ENCODE measurements around the gene ANP32E. TPM values are rescaled to one million over a fixed set of nuclear protein-coding genes. Genes with fewer than 3 reads are reported as not detected.

ANP32E gene
- total and polyA plus RNA-seq, 2 of the 13 experiments (the other 11 are each of a cell fraction or from before 2014, with no cell fraction given) = 10.3 to 53.0 TPM

GRCh38 chr1:150178548-150178947 lies 57.4 kb downstream of the ANP32E start:
- no peaks in the 10 kb centered on the region for H3K79me2 ChIP-seq (ENCODE audit: insufficient read depth, low read length)
- H3K4me1 ChIP-seq (ENCODE audit: insufficient read depth, low read length) = peaks cover 5% of the 10 kb centered on the region
- H3K4me3 ChIP-seq (replicated peaks in 1 of 3; ENCODE audit: insufficient read depth in 1 of 3, low read depth in 2 of 3, low read length in 3 of 3) = no peak overlapping the region
- H3K9ac ChIP-seq (ENCODE audit: insufficient read depth, low read depth, low read length) = no peak overlapping the region
- BruUV-seq (replicated peaks) = no TSS peak
- H3K9me3 ChIP-seq (ENCODE audit: low read length) = no peaks in the 10 kb centered on the region
- H4K20me1 ChIP-seq (ENCODE audit: insufficient read depth, low read length) = no peaks in the 10 kb centered on the region
- H3K27ac ChIP-seq (ENCODE audit: extremely low read length, insufficient read depth, low read length) = no peak overlapping the region
- H2AFZ ChIP-seq (ENCODE audit: low read length) = no peak overlapping the region
- H3K36me3 ChIP-seq (replicated peaks in 1 of 2; ENCODE audit: control insufficient read depth in 1 of 2, insufficient read depth in 2 of 2, low read length in 2 of 2) = no peaks in the 10 kb centered on the region
- 0 out of 5 replicates have a peak, but pooled peaks cover 0 to 5% of the 10 kb centered on the region in 2 experiments for H3K27me3 ChIP-seq (ENCODE audit: control insufficient read depth in 1 of 2, insufficient read depth in 2 of 2, low read length in 2 of 2)
- no peak for FAIRE-seq
- intact Hi-C loops (cut with micrococcal nuclease; ENCODE audit: unreplicated experiment) (no loop called here), in situ Hi-C loops (cut with HindIII; ENCODE audit: extremely low pct_ligation_motif_present, low pct_unique_long_range_greater_than_20kb) (no loop called here)
- DNase-seq (ENCODE audit: low spot score) = no peak
- ChIA-PET CTCF (ENCODE audit: low intra/inter-chr PET ratio, low total read pairs) (no interaction called here), POLR2A (no interaction called here)
- TF ChIP-seq, protein P1, sequence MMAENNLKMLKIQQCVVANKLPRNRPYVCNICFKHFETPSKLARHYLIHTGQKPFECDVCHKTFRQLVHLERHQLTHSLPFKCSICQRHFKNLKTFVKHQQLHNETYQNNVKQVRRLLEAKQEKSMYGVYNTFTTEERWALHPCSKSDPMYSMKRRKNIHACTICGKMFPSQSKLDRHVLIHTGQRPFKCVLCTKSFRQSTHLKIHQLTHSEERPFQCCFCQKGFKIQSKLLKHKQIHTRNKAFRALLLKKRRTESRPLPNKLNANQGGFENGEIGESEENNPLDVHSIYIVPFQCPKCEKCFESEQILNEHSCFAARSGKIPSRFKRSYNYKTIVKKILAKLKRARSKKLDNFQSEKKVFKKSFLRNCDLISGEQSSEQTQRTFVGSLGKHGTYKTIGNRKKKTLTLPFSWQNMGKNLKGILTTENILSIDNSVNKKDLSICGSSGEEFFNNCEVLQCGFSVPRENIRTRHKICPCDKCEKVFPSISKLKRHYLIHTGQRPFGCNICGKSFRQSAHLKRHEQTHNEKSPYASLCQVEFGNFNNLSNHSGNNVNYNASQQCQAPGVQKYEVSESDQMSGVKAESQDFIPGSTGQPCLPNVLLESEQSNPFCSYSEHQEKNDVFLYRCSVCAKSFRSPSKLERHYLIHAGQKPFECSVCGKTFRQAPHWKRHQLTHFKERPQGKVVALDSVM (CRISPR knock-in tag; IDR thresholded peaks at IDR 0.05) = 0 out of 2 replicates have a peak, but pooled peaks have one; percentile 36
- no peak for TF ChIP-seq ZHX1 (CRISPR knock-in tag; IDR thresholded peaks at IDR 0.05; ENCODE audit: low read depth)
- ATAC-seq = no peak
- H3K4me2 ChIP-seq (ENCODE audit: low read depth, low read length) = no peak overlapping the region

DNA sequence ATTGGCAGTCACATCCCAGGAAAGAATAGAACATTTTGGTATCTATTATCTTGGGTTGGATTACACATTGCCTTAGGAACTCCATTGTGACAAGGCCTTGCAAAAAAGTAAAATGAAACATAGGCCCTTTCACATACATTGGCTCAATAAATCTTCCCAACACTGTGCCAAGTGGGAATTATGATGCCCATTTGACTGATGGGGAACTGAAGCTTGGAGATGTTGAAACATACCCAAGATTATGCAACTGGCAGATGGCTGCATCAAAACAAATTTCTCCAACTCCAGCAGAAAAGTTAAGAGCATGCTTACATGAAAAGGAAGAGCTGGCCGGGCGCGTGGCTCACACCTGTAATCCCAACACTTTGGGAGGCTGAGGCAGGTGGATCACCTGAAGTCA lies 59.3 kb downstream of the ANP32E start:
- intact Hi-C loops (cut with micrococcal nuclease; ENCODE audit: unreplicated experiment) (no loop called here), in situ Hi-C loops (cut with HindIII; ENCODE audit: extremely low pct_ligation_motif_present, low pct_unique_long_range_greater_than_20kb) (no loop called here)
- no peak for DNase-seq (ENCODE audit: low spot score)
- no peak for TF ChIP-seq ZFP36 (IDR thresholded peaks at IDR 0.05; ENCODE audit: borderline replicate concordance, low read depth, low read length, partially characterized antibody)
- TF ChIP-seq, protein P2, sequence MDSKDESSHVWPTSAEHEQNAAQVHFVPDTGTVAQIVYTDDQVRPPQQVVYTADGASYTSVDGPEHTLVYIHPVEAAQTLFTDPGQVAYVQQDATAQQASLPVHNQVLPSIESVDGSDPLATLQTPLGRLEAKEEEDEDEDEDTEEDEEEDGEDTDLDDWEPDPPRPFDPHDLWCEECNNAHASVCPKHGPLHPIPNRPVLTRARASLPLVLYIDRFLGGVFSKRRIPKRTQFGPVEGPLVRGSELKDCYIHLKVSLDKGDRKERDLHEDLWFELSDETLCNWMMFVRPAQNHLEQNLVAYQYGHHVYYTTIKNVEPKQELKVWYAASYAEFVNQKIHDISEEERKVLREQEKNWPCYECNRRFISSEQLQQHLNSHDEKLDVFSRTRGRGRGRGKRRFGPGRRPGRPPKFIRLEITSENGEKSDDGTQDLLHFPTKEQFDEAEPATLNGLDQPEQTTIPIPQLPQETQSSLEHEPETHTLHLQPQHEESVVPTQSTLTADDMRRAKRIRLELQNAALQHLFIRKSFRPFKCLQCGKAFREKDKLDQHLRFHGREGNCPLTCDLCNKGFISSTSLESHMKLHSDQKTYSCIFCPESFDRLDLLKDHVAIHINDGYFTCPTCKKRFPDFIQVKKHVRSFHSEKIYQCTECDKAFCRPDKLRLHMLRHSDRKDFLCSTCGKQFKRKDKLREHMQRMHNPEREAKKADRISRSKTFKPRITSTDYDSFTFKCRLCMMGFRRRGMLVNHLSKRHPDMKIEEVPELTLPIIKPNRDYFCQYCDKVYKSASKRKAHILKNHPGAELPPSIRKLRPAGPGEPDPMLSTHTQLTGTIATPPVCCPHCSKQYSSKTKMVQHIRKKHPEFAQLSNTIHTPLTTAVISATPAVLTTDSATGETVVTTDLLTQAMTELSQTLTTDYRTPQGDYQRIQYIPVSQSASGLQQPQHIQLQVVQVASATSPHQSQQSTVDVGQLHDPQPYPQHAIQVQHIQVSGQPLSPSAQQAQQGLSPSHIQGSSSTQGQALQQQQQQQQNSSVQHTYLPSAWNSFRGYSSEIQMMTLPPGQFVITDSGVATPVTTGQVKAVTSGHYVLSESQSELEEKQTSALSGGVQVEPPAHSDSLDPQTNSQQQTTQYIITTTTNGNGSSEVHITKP (CRISPR knock-in tag; IDR thresholded peaks at IDR 0.05; ENCODE audit: low read depth) = no peak
- TF ChIP-seq, protein P3, sequence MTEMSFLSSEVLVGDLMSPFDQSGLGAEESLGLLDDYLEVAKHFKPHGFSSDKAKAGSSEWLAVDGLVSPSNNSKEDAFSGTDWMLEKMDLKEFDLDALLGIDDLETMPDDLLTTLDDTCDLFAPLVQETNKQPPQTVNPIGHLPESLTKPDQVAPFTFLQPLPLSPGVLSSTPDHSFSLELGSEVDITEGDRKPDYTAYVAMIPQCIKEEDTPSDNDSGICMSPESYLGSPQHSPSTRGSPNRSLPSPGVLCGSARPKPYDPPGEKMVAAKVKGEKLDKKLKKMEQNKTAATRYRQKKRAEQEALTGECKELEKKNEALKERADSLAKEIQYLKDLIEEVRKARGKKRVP (CRISPR knock-in tag; IDR thresholded peaks at IDR 0.05) = no peak

More for the DNA sequence above, 59.3 kb downstream of the ANP32E start:
- Histone ChIP-seq H3K9ac (ENCODE audit: insufficient read depth, low read depth, low read length) (no peak overlapping the region), H3K79me2 (ENCODE audit: insufficient read depth, low read length) (no peaks in the 10 kb centered on the region), H3K27ac (ENCODE audit: extremely low read length, insufficient read depth, low read length) (no peak overlapping the region), H3K36me3 (replicated peaks in 1 of 2; ENCODE audit: control insufficient read depth in 1 of 2, insufficient read depth in 2 of 2, low read length in 2 of 2) (no peaks in the 10 kb centered on the region), H4K20me1 (ENCODE audit: insufficient read depth, low read length) (no peaks in the 10 kb centered on the region), H3K4me2 (ENCODE audit: low read depth, low read length) (no peak overlapping the region), H2AFZ (ENCODE audit: low read length) (no peak overlapping the region), H3K4me3 (replicated peaks in 1 of 3; ENCODE audit: insufficient read depth in 1 of 3, low read depth in 2 of 3, low read length in 3 of 3) (no peak overlapping the region), H3K4me1 (ENCODE audit: insufficient read depth, low read length) (peaks cover 10% of the 10 kb centered on the region), H3K27me3 (ENCODE audit: control insufficient read depth in 1 of 2, insufficient read depth in 2 of 2, low read length in 2 of 2) (0 out of 5 replicates have a peak, but pooled peaks cover 0 to 5% of the 10 kb centered on the region in 2 experiments), H3K9me3 (ENCODE audit: low read length) (no peaks in the 10 kb centered on the region)
- ChIA-PET CTCF (ENCODE audit: low intra/inter-chr PET ratio, low total read pairs) (no interaction called here), POLR2A (no interaction called here)
- no peak for FAIRE-seq
- WGBS (ENCODE audit: low lambda C conversion rate) = 0% methylated on average over 3 of the region's 3 CpGs
- no peak for ATAC-seq
- BruUV-seq (replicated peaks) = no TSS peak
